HepG2 (cell line): ENCODE data around the gene C22orf39. TPM values are rescaled to one million over a fixed set of nuclear protein-coding genes. Genes with fewer than 3 reads are reported as not detected.

Experiments
- HNRNPH1 ChIP-seq: fragments of 200-400 bp; formaldehyde crosslinking; optimal IDR thresholded peaks from 2 replicates; pipeline ENCODE3; 2017; ENCODE audit warnings: mild to moderate bottlenecking, low read depth, low read length
- MYNN ChIP-seq: sonication (generic); formaldehyde crosslinking; IDR thresholded peaks from 2 replicates; pipeline ENCODE4 v1.4.0; 2020; ENCODE audit warnings: mild to moderate bottlenecking, low read depth, missing genetic modification reagents
- SMAD1 ChIP-seq: sonication (generic); formaldehyde crosslinking; IDR thresholded peaks from 2 replicates; pipeline ENCODE4 v1.4.0; 2020; ENCODE audit warnings: missing genetic modification reagents, low read depth, mild to moderate bottlenecking, borderline replicate concordance
- SMARCE1 ChIP-seq: fragments of 450-650 bp; IDR thresholded peaks from 2 replicates; pipeline ENCODE4 v1.6.1; 2017; ENCODE audit warnings: borderline replicate concordance
- ZBTB25 ChIP-seq: IDR thresholded peaks from 2 replicates; pipeline ENCODE4 v1.6.1; 2018; ENCODE audit warnings: missing genetic modification reagents
- ZBTB3 ChIP-seq: sonication (generic); formaldehyde crosslinking; IDR thresholded peaks from 2 replicates; pipeline ENCODE4 v1.4.0; 2020; ENCODE audit warnings: low read depth, mild to moderate bottlenecking, moderate library complexity, missing genetic modification reagents, borderline replicate concordance
- ZBTB42 ChIP-seq: sonication (generic); formaldehyde crosslinking; IDR thresholded peaks from 2 replicates; pipeline ENCODE4 v1.5.0; 2020; ENCODE audit warnings: mild to moderate bottlenecking, missing genetic modification reagents
- ZBTB7B ChIP-seq: sonication (generic); formaldehyde crosslinking; IDR thresholded peaks from 2 replicates; pipeline ENCODE4 v1.4.0; 2020; ENCODE audit warnings: missing genetic modification reagents
- ZNF598 ChIP-seq: sonication (generic); formaldehyde crosslinking; IDR thresholded peaks from 2 replicates; pipeline ENCODE4 v1.5.1; 2020; ENCODE audit warnings: mild to moderate bottlenecking, missing genetic modification reagents, borderline replicate concordance
- ZNF720 ChIP-seq: sonication (generic); formaldehyde crosslinking; IDR thresholded peaks from 2 replicates; pipeline ENCODE4 v1.4.0; 2020; ENCODE audit warnings: missing genetic modification reagents
- polyA plus RNA-seq, 8 experiments: library from polyadenylated mRNA; depleted of rRNA in 3 of 8; stranded (reverse) in 7 of 8; unstranded in 1 of 8; fragments of >200 nt; fragmentation: Illumina TruSeq in 4 of 8; extraction: Trizol in 4 of 8; gene quantifications; 2 replicates each; pipeline versions ENCODE4 v1.2.1 to v1.2.3, GENCODE V29; 2011 to 2016; ENCODE audit warnings: low read depth in 4 of 8, missing spikeins in 1 of 8, mixed read lengths in 1 of 8; ENCODE audit not compliant: insufficient read depth in 1 of 8
- total RNA-seq, 5 experiments: library from RNA; depleted of rRNA; stranded (reverse); fragments of >200 nt; fragmentation: Illumina TruSeq; extraction: Trizol; gene quantifications; 2 replicates each; pipeline ENCODE4 v1.2.3, GENCODE V29; 2016; ENCODE audit warnings: low read depth in 1 of 5
- TF ChIP-seq, protein P1 (sequence below): sonication (generic); formaldehyde crosslinking; IDR thresholded peaks from 2 replicates; pipeline ENCODE4 v1.4.0; 2020; ENCODE audit warnings: low read depth, missing genetic modification reagents

The C22orf39 gene
- total and polyA plus RNA-seq, 2 of the 13 experiments (the other 11 are each of a cell fraction or from before 2014, with no cell fraction given) = 23.4 to 26.4 TPM

DNA sequence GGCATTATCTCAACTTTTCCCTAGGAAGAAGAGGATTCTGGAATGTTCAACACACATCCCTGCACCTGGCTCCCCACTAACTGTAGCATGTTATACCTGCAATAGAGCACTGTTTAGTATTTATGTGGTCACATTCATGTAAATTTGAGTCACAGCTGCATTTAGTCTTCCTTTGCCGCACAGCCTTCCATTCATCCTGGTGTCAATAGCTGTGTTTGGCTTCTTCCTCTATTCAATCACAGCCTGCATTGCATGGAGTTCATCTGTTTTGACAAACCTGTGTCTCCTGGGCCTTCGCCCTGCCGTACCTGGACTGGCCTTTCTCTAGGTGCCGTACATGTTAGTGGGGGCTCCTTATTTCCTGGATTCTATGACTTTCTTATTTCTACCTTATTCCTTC, 4.1 kb upstream of the C22orf39 start (continued):
- TF ChIP-seq, protein P1, sequence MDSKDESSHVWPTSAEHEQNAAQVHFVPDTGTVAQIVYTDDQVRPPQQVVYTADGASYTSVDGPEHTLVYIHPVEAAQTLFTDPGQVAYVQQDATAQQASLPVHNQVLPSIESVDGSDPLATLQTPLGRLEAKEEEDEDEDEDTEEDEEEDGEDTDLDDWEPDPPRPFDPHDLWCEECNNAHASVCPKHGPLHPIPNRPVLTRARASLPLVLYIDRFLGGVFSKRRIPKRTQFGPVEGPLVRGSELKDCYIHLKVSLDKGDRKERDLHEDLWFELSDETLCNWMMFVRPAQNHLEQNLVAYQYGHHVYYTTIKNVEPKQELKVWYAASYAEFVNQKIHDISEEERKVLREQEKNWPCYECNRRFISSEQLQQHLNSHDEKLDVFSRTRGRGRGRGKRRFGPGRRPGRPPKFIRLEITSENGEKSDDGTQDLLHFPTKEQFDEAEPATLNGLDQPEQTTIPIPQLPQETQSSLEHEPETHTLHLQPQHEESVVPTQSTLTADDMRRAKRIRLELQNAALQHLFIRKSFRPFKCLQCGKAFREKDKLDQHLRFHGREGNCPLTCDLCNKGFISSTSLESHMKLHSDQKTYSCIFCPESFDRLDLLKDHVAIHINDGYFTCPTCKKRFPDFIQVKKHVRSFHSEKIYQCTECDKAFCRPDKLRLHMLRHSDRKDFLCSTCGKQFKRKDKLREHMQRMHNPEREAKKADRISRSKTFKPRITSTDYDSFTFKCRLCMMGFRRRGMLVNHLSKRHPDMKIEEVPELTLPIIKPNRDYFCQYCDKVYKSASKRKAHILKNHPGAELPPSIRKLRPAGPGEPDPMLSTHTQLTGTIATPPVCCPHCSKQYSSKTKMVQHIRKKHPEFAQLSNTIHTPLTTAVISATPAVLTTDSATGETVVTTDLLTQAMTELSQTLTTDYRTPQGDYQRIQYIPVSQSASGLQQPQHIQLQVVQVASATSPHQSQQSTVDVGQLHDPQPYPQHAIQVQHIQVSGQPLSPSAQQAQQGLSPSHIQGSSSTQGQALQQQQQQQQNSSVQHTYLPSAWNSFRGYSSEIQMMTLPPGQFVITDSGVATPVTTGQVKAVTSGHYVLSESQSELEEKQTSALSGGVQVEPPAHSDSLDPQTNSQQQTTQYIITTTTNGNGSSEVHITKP = no peak
- TF ChIP-seq ZNF598 = no peak
- TF ChIP-seq ZBTB7B (CRISPR knock-in tag) = no peak
- TF ChIP-seq SMAD1 = no peak
- no peak for TF ChIP-seq ZBTB25 (CRISPR knock-in tag)
- no peak for TF ChIP-seq ZNF720 (CRISPR knock-in tag)
- no peak for TF ChIP-seq SMARCE1
- TF ChIP-seq MYNN (CRISPR knock-in tag) = no peak
- TF ChIP-seq ZBTB42 (CRISPR knock-in tag) = no peak
- no peak for TF ChIP-seq ZBTB3 (CRISPR knock-in tag)
- no peak for TF ChIP-seq HNRNPH1
